ENCODE data around the gene SLC9A6. TPM values are rescaled to one million over a fixed set of nuclear protein-coding genes. Genes with fewer than 3 reads are reported as not detected.

Gene SLC9A6
- 45.9 and 51.0 TPM in 2 replicates for polyA plus RNA-seq

GRCh38 chrX:135985157-135985972, at the start of gene SLC9A6:
Gene SLC9A6, plus strand, starts transcription at chrX:135985435. Its CDS starts 224 bp downstream, at chrX:135985659.

GRCh38 chrX:135973548-135974278, 11.5 kb upstream of the SLC9A6 start, which contains the start of gene MMGT1:
Gene MMGT1, minus strand, starts transcription at chrX:135973988. Its CDS starts 313 bp downstream, at chrX:135973675.

Other genes starting within 250 kb of the SLC9A6 start
- not detected in 2 replicates for gene CT45A3, start 217.2 kb upstream of the SLC9A6 start, polyA plus RNA-seq
- 0.94 TPM in 1 of 2 replicates, not detected in the other for gene CT45A5, start 199.9 kb upstream of the SLC9A6 start, polyA plus RNA-seq
- not detected in 2 replicates for gene CT45A6, start 182.6 kb upstream of the SLC9A6 start, polyA plus RNA-seq
- gene CT45A2, start 165.4 kb upstream of the SLC9A6 start, polyA plus RNA-seq: not detected in 2 replicates
- gene CT45A7, start 148.2 kb upstream of the SLC9A6 start, polyA plus RNA-seq: not detected in 2 replicates
- gene CT45A8, start 130.9 kb upstream of the SLC9A6 start, polyA plus RNA-seq: not detected in 2 replicates
- not detected in 2 replicates for gene CT45A9, start 113.6 kb upstream of the SLC9A6 start, polyA plus RNA-seq
- gene CT45A10, start 92.0 kb upstream of the SLC9A6 start, polyA plus RNA-seq: not detected in 2 replicates
- not detected in 2 replicates for gene SAGE1, start 91.7 kb upstream of the SLC9A6 start, polyA plus RNA-seq
- gene MMGT1, start 11.4 kb upstream of the SLC9A6 start, polyA plus RNA-seq: 41.5 and 59.8 TPM in 2 replicates
- gene FHL1, start 162.1 kb downstream of the SLC9A6 start, polyA plus RNA-seq: 90.3 and 91.8 TPM in 2 replicates